A673 (cell line): ENCODE measurements around the gene VPS50. TPM values are rescaled to one million over a fixed set of nuclear protein-coding genes. Genes with fewer than 3 reads are reported as not detected.

Source experiments
- BruUV-seq: library from RNA; stranded (reverse); fragments of 400-500 nt; replicated peaks from 2 replicates; lab custom pipeline; 2021; lab: Mats Ljungman, UMichigan
- CTCF ChIA-PET: fragments of 300-600 bp; sonication (Branson Sonifier 250); formaldehyde crosslinking; loops from one replicate; lab custom pipeline; 2022; ENCODE audit warnings: antibody characterized with exemption; lab: Charles Lee
- POLR2A ChIA-PET: fragments of 300-600 bp; sonication (Branson Sonifier 250); formaldehyde crosslinking; loops from one replicate; lab custom pipeline; 2022; ENCODE audit warnings: antibody characterized with exemption; ENCODE audit not compliant: low non-redundant PET; lab: Charles Lee
- DNase-seq: peaks from one replicate; pipeline ENCODE4 v3.0.0-alpha.2; 2015; ENCODE audit warnings: low spot score
- H3K27ac ChIP-seq: fragments of 200-600 bp; sonication (generic); 2 replicates; pipeline ENCODE4 v1.5.1; 2016; ENCODE audit warnings: mixed run types, low read depth, mild to moderate bottlenecking, mixed read lengths, antibody characterized with exemption, low read length; ENCODE audit not compliant: poor library complexity, severe bottlenecking
- H3K27me3 ChIP-seq: fragments of 200-600 bp; sonication (generic); replicated peaks from 2 replicates; pipeline ENCODE4 v1.6.1; 2017; ENCODE audit warnings: mixed run types, low read depth, mild to moderate bottlenecking, mixed read lengths, antibody characterized with exemption, low read length; ENCODE audit not compliant: insufficient read depth, poor library complexity
- H3K36me3 ChIP-seq: fragments of 200-600 bp; sonication (generic); 2 replicates; pipeline ENCODE4 v1.6.1; 2016; ENCODE audit warnings: mixed run types, mild to moderate bottlenecking, mixed read lengths, antibody characterized with exemption, low read length; ENCODE audit not compliant: insufficient read depth, poor library complexity, severe bottlenecking
- H3K4me1 ChIP-seq: fragments of 200-600 bp; sonication (generic); 2 replicates; pipeline ENCODE4 v1.6.1; 2017; ENCODE audit warnings: mixed run types, mild to moderate bottlenecking, mixed read lengths, antibody characterized with exemption, low read length; ENCODE audit not compliant: insufficient read depth, poor library complexity, severe bottlenecking
- H3K4me3 ChIP-seq: fragments of 200-600 bp; sonication (generic); 2 replicates; pipeline ENCODE4 v1.5.1; 2016; ENCODE audit warnings: low read depth, mixed run types, mild to moderate bottlenecking, mixed read lengths, low read length; ENCODE audit not compliant: poor library complexity, severe bottlenecking
- H3K9me3 ChIP-seq: fragments of 200-600 bp; sonication (generic); 2 replicates; pipeline ENCODE4 v1.6.1; 2016; ENCODE audit warnings: mixed run types, low read depth, mild to moderate bottlenecking, mixed read lengths, antibody characterized with exemption, low read length; ENCODE audit not compliant: poor library complexity, severe bottlenecking
- EZH2 ChIP-seq: fragments of 200-600 bp; sonication (generic); IDR thresholded peaks from 2 replicates; pipeline ENCODE4 v1.6.1; 2017; ENCODE audit warnings: borderline replicate concordance, low read depth, mild to moderate bottlenecking, mixed read lengths, antibody characterized with exemption, low read length; ENCODE audit not compliant: poor library complexity, severe bottlenecking
- intact Hi-C: fragments of 100-400 bp; cut with micrococcal nuclease; formaldehyde crosslinking; loops from one replicate; pipeline ENCODE4 v1.10.0; 2022; ENCODE audit not compliant: unreplicated experiment
- total RNA-seq: library from RNA; stranded (reverse); gene quantifications from 2 replicates; pipeline ENCODE4 v1.2.3, GENCODE V29; 2021
- TF ChIP-seq, protein P1 (sequence below): fragments of 300-800, 200-600 bp; sonication (generic); conservative IDR thresholded peaks from 2 replicates; pipeline ENCODE4 v1.5.1; 2017; ENCODE audit warnings: low read depth, mild to moderate bottlenecking, antibody characterized with exemption, low read length, moderate library complexity, mixed read lengths

VPS50 gene
- total RNA-seq, 1 experiment from 2014 or later = 19.0 TPM

DNA sequence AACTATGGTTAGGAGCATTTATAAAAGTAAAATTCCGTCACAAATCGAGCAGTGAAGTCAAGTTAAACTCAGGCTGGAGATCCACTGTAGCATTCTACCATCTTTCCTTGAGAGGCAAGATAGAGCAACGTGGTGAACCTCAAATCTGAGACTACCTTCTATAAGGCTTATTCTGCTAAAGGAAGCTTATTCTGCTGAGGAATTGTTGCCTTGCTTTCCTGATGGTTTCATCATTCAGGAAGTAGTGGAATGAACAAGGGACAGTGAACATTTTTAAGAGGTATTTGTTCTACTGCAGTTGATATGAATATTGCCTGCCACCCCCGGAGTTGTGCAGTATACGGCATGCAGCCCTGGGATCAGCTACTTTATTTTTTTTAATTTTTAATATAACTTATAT, 170.8 kb downstream of the VPS50 start:
- POLR2A ChIA-PET = no interaction called here
- Histone ChIP-seq H3K27me3 (no peaks in the 10 kb centered on the region), H3K36me3 (no peaks in the 10 kb centered on the region), H3K4me3 (no peak overlapping the region), H3K27ac (no peak overlapping the region), H3K9me3 (peaks cover 8% of the 10 kb centered on the region), H3K4me1 (no peaks in the 10 kb centered on the region)
- intact Hi-C loops = no loop called here
- no peak for DNase-seq
- TF ChIP-seq, protein P1, sequence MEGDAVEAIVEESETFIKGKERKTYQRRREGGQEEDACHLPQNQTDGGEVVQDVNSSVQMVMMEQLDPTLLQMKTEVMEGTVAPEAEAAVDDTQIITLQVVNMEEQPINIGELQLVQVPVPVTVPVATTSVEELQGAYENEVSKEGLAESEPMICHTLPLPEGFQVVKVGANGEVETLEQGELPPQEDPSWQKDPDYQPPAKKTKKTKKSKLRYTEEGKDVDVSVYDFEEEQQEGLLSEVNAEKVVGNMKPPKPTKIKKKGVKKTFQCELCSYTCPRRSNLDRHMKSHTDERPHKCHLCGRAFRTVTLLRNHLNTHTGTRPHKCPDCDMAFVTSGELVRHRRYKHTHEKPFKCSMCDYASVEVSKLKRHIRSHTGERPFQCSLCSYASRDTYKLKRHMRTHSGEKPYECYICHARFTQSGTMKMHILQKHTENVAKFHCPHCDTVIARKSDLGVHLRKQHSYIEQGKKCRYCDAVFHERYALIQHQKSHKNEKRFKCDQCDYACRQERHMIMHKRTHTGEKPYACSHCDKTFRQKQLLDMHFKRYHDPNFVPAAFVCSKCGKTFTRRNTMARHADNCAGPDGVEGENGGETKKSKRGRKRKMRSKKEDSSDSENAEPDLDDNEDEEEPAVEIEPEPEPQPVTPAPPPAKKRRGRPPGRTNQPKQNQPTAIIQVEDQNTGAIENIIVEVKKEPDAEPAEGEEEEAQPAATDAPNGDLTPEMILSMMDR = no peak
- TF ChIP-seq EZH2 = no peak
- CTCF ChIA-PET = no interaction called here
- no TSS peak for BruUV-seq

DNA sequence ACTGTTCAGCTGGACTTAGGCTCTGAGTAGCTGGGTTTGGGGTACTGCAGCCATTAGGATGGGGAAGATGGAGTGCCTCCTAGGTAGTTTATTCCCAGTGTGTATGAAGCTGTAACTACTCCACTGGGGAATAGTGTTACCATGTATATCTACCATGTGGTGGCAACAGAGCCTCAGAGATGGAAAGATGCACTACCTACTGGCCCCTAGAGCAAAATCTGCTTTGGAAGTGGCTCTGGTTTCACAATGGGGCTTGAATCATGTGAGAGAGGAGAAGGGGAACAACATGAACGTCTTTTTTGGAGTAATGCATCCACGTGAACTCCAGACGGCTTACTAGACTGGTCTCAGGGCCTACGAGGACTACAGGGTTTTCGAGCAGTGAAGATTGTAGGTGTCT, 175.1 kb downstream of the VPS50 start:
- Histone ChIP-seq H3K27me3 (no peaks in the 10 kb centered on the region), H3K36me3 (no peaks in the 10 kb centered on the region), H3K4me3 (no peak overlapping the region), H3K27ac (no peak overlapping the region), H3K4me1 (no peaks in the 10 kb centered on the region), H3K9me3 (peaks cover 8% of the 10 kb centered on the region)
- no TSS peak for BruUV-seq
- ChIA-PET POLR2A (no interaction called here), CTCF (no interaction called here)
- DNase-seq = no peak
- no peak for TF ChIP-seq EZH2
- TF ChIP-seq, protein P1 = no peak
- intact Hi-C loops = no loop called here

DNA sequence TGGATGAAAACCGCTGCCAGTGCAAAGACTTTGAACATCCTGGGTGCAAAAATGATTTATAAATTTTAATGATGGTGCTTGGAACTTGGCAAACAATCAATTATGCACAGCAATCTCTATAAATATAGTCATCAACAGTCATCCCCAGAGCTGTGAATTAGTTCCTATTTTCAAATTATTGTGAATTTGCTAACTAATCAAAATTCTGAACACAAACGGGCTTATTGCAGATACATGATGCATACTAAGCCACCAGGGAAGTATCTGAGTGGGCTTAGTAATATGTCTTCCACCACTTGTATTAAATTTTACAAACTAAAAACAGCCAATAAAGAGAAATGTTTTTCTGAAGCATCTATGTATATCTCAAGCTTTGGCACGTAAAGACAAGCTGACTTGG, 177.2 kb downstream of the VPS50 start:
- CTCF ChIA-PET = no interaction called here
- no peak for TF ChIP-seq EZH2
- TF ChIP-seq, protein P1 = no peak

More for the DNA sequence above, 177.2 kb downstream of the VPS50 start:
- Histone ChIP-seq H3K27ac (no peak overlapping the region), H3K4me1 (no peaks in the 10 kb centered on the region), H3K36me3 (no peaks in the 10 kb centered on the region), H3K9me3 (peaks cover 8% of the 10 kb centered on the region), H3K27me3 (no peaks in the 10 kb centered on the region), H3K4me3 (no peak overlapping the region)
- POLR2A ChIA-PET = no interaction called here
- intact Hi-C loops = no loop called here
- no TSS peak for BruUV-seq
- no peak for DNase-seq

Other genes starting within 250 kb of the VPS50 start
- 1.7 and 1.9 TPM in 2 replicates for gene SAMD9, start 114.4 kb upstream of the VPS50 start, total RNA-seq
- 0.26 and 0.49 TPM in 2 replicates for gene SAMD9L, start 84.0 kb upstream of the VPS50 start, total RNA-seq
- not detected in 2 replicates for gene HEPACAM2, start 5.9 kb upstream of the VPS50 start, total RNA-seq